ENCODE measurements around the gene LURAP1L. TPM values are rescaled to one million over a fixed set of nuclear protein-coding genes. Genes with fewer than 3 reads are reported as not detected.

LURAP1L gene
- total RNA-seq, 1 donor from 2014 or later: 0.51 TPM

- Mint-ChIP-seq H3K4me1 (ENCODE audit: unreplicated experiment) (peaks cover 9% of the 10 kb centered on the region), H3K27ac (ENCODE audit: unreplicated experiment) (no peak overlapping the region), H3K36me3 (ENCODE audit: low read depth, unreplicated experiment) (no peaks in the 10 kb centered on the region), H3K9me3 (ENCODE audit: unreplicated experiment) (no peaks in the 10 kb centered on the region), H3K27me3 (ENCODE audit: unreplicated experiment) (no peaks in the 10 kb centered on the region), H3K4me3 (ENCODE audit: unreplicated experiment) (no peak overlapping the region)
- TF ChIP-seq CTCF (IDR thresholded peaks at IDR 0.05; ENCODE audit: unreplicated experiment): no peak
- DNase-seq (ENCODE audit: low spot score): no peak
Measured at GRCh38 chr9:12813960-12814876, 39.4 kb downstream of the LURAP1L start.

- Mint-ChIP-seq H3K4me3 (ENCODE audit: unreplicated experiment) (no peak overlapping the region), H3K27me3 (ENCODE audit: unreplicated experiment) (no peaks in the 10 kb centered on the region), H3K9me3 (ENCODE audit: unreplicated experiment) (no peaks in the 10 kb centered on the region), H3K36me3 (ENCODE audit: low read depth, unreplicated experiment) (no peaks in the 10 kb centered on the region), H3K27ac (ENCODE audit: unreplicated experiment) (no peak overlapping the region), H3K4me1 (ENCODE audit: unreplicated experiment) (peaks cover 3% of the 10 kb centered on the region)
- no peak for DNase-seq (ENCODE audit: low spot score)
- TF ChIP-seq CTCF (IDR thresholded peaks at IDR 0.05; ENCODE audit: unreplicated experiment): no peak
Measured at GRCh38 chr9:12814877-12815237, 40.0 kb downstream of the LURAP1L start.

GRCh38 chr9:12815888-12816287 lies 41.1 kb downstream of the LURAP1L start:
- no peak for TF ChIP-seq CTCF (IDR thresholded peaks at IDR 0.05; ENCODE audit: unreplicated experiment)
- Mint-ChIP-seq H3K27me3 (ENCODE audit: unreplicated experiment) (no peaks in the 10 kb centered on the region), H3K9me3 (ENCODE audit: unreplicated experiment) (no peaks in the 10 kb centered on the region), H3K4me1 (ENCODE audit: unreplicated experiment) (no peaks in the 10 kb centered on the region), H3K4me3 (ENCODE audit: unreplicated experiment) (no peak overlapping the region), H3K36me3 (ENCODE audit: low read depth, unreplicated experiment) (no peaks in the 10 kb centered on the region), H3K27ac (ENCODE audit: unreplicated experiment) (no peak overlapping the region)
- no peak for DNase-seq (ENCODE audit: low spot score)

GRCh38 chr9:12816656-12817101 lies 41.9 kb downstream of the LURAP1L start:
- Mint-ChIP-seq H3K27me3 (ENCODE audit: unreplicated experiment) (no peaks in the 10 kb centered on the region), H3K27ac (ENCODE audit: unreplicated experiment) (no peak overlapping the region)
- TF ChIP-seq CTCF (IDR thresholded peaks at IDR 0.05; ENCODE audit: unreplicated experiment): no peak

GRCh38 chr9:12817702-12818101 lies 42.9 kb downstream of the LURAP1L start:
- DNase-seq (ENCODE audit: low spot score): no peak
- H3K27me3 Mint-ChIP-seq (ENCODE audit: unreplicated experiment): no peaks in the 10 kb centered on the region
- no peak overlapping the region for H3K4me3 Mint-ChIP-seq (ENCODE audit: unreplicated experiment)
- no peaks in the 10 kb centered on the region for H3K9me3 Mint-ChIP-seq (ENCODE audit: unreplicated experiment)
- H3K4me1 Mint-ChIP-seq (ENCODE audit: unreplicated experiment): no peaks in the 10 kb centered on the region
- no peak for TF ChIP-seq CTCF (IDR thresholded peaks at IDR 0.05; ENCODE audit: unreplicated experiment)
- no peaks in the 10 kb centered on the region for H3K36me3 Mint-ChIP-seq (ENCODE audit: low read depth, unreplicated experiment)
- no peak overlapping the region for H3K27ac Mint-ChIP-seq (ENCODE audit: unreplicated experiment)

More at GRCh38 chr9:12816656-12817101, 41.9 kb downstream of the LURAP1L start:
- H3K4me1 Mint-ChIP-seq (ENCODE audit: unreplicated experiment): no peaks in the 10 kb centered on the region
- DNase-seq (ENCODE audit: low spot score): no peak
- no peaks in the 10 kb centered on the region for H3K36me3 Mint-ChIP-seq (ENCODE audit: low read depth, unreplicated experiment)
- no peak overlapping the region for H3K4me3 Mint-ChIP-seq (ENCODE audit: unreplicated experiment)
- no peaks in the 10 kb centered on the region for H3K9me3 Mint-ChIP-seq (ENCODE audit: unreplicated experiment)
